ENCODE measurements around the gene PSMD2. TPM values are rescaled to one million over a fixed set of nuclear protein-coding genes. Genes with fewer than 3 reads are reported as not detected.

Gene PSMD2
- polyA plus RNA-seq, 1 donor from 2014 or later = 319 TPM

GRCh38 chr3:184259878-184260723 lies 38.9 kb upstream of the PSMD2 start:
- Histone ChIP-seq H2AFZ (ENCODE audit: low read depth, low read length) (peak overlapping the region; percentile 24), H3K36me3 (ENCODE audit: insufficient read depth, low read length) (no peaks in the 10 kb centered on the region), H3K9me3 (ENCODE audit: low read length) (no peaks in the 10 kb centered on the region), H3K27me3 (ENCODE audit: insufficient read depth, low read depth, low read length) (peaks cover 47% of the 10 kb centered on the region), H3K4me3 (ENCODE audit: low read length) (peak overlapping the region; percentile 75), H3K27ac (ENCODE audit: low read length) (peak overlapping the region; percentile 52), H4K20me1 (ENCODE audit: insufficient read depth) (no peaks in the 10 kb centered on the region), H3F3A (ENCODE audit: insufficient read depth, low read length, poor library complexity, severe bottlenecking) (no peaks in the 10 kb centered on the region), H3K9ac (ENCODE audit: low read length) (peak overlapping the region; percentile 85), H3K4me2 (ENCODE audit: low read length) (peak overlapping the region; percentile 53), H3K79me2 (replicated peaks; ENCODE audit: insufficient read depth, low read length) (no peaks in the 10 kb centered on the region), H3K9me2 (ENCODE audit: insufficient read depth, low read length) (no peaks in the 10 kb centered on the region)
- TF ChIP-seq CTCF (IDR thresholded peaks at IDR 0.05; ENCODE audit: poor library complexity, severe bottlenecking) (no peak), EP300 (conservative IDR thresholded peaks at IDR 0.05; ENCODE audit: poor library complexity, severe bottlenecking) (no peak), RAD21 (conservative IDR thresholded peaks at IDR 0.05) (no peak), EZH2 (IDR thresholded peaks at IDR 0.05; ENCODE audit: borderline replicate concordance, insufficient read depth, low read length, poor library complexity, severe bottlenecking) (peak; percentile 73), POLR2AphosphoS5 (IDR thresholded peaks at IDR 0.05) (peak; percentile 29), MXI1 (conservative IDR thresholded peaks at IDR 0.05; ENCODE audit: poor library complexity, severe bottlenecking) (no peak), TAF1 (IDR thresholded peaks at IDR 0.05; ENCODE audit: low read depth) (peak; percentile 21), REST (IDR thresholded peaks at IDR 0.05; ENCODE audit: borderline replicate concordance) (peak; percentile 11), SMC3 (conservative IDR thresholded peaks at IDR 0.05; ENCODE audit: poor library complexity) (no peak)

GRCh38 chr3:184260724-184261269 lies 38.2 kb upstream of the PSMD2 start:
- H4K20me1 ChIP-seq (ENCODE audit: insufficient read depth) = no peaks in the 10 kb centered on the region
- peak overlapping the region; percentile 24 for H2AFZ ChIP-seq (ENCODE audit: low read depth, low read length)
- no peaks in the 10 kb centered on the region for H3K9me2 ChIP-seq (ENCODE audit: insufficient read depth, low read length)
- H3K27ac ChIP-seq (ENCODE audit: low read length) = peak overlapping the region; percentile 52
- H3K27me3 ChIP-seq (ENCODE audit: insufficient read depth, low read depth, low read length) = peaks cover 47% of the 10 kb centered on the region
- peak overlapping the region; percentile 85 for H3K9ac ChIP-seq (ENCODE audit: low read length)
- H3K9me3 ChIP-seq (ENCODE audit: low read length) = no peaks in the 10 kb centered on the region
- H3K4me2 ChIP-seq (ENCODE audit: low read length) = peak overlapping the region; percentile 53
- peak overlapping the region; percentile 75 for H3K4me3 ChIP-seq (ENCODE audit: low read length)
- H3K79me2 ChIP-seq (replicated peaks; ENCODE audit: insufficient read depth, low read length) = no peaks in the 10 kb centered on the region
- TF ChIP-seq REST (IDR thresholded peaks at IDR 0.05; ENCODE audit: borderline replicate concordance) (no peak), MXI1 (conservative IDR thresholded peaks at IDR 0.05; ENCODE audit: poor library complexity, severe bottlenecking) (no peak), CTCF (IDR thresholded peaks at IDR 0.05; ENCODE audit: poor library complexity, severe bottlenecking) (peak; percentile 27), POLR2AphosphoS5 (IDR thresholded peaks at IDR 0.05) (no peak)
- no peaks in the 10 kb centered on the region for H3K36me3 ChIP-seq (ENCODE audit: insufficient read depth, low read length)
- no peaks in the 10 kb centered on the region for H3F3A ChIP-seq (ENCODE audit: insufficient read depth, low read length, poor library complexity, severe bottlenecking)

All from neural cell (in vitro differentiated cells).